PC-3 (cell line): ENCODE results near the gene PDE3B. TPM values are rescaled to one million over a fixed set of nuclear protein-coding genes. Genes with fewer than 3 reads are reported as not detected.

ENCODE experiments used
- ATAC-seq: fragments of 200-7000 bp; cut with Tn5 transposase; 2 replicates; pipeline ENCODE4 v1.9.1; 2020; ENCODE audit warnings: mild to moderate bottlenecking, moderate library complexity
- BruUV-seq: library from RNA; stranded (reverse); fragments of 400-500 nt; replicated peaks from 2 replicates; lab custom pipeline; 2021; lab: Mats Ljungman, UMichigan
- CTCF ChIA-PET: fragments of 300-600 bp; sonication (Branson Sonifier 250); formaldehyde crosslinking; loops from one replicate; lab custom pipeline; 2022; ENCODE audit warnings: antibody characterized with exemption; lab: Charles Lee
- POLR2A ChIA-PET: fragments of 300-600 bp; sonication (Branson Sonifier 250); formaldehyde crosslinking; loops from one replicate; lab custom pipeline; 2022; ENCODE audit warnings: antibody characterized with exemption; ENCODE audit not compliant: unreplicated experiment; lab: Charles Lee
- DNase-seq: peaks from one replicate; pipeline ENCODE4 v3.0.0-alpha.2; 2015
- H2AFZ ChIP-seq: fragments of 300-600 bp; sonication (generic); 2 replicates; pipeline ENCODE4 v1.6.0; 2016; ENCODE audit warnings: antibody characterized with exemption, low read length
- H3F3A ChIP-seq: fragments of 300-600 bp; sonication (generic); one replicate; pipeline ENCODE4 v1.6.0; 2017; ENCODE audit warnings: antibody characterized with exemption, low read length, control low read depth, mild to moderate bottlenecking; ENCODE audit not compliant: unreplicated experiment
- H3K27ac ChIP-seq: fragments of 300-600 bp; sonication (generic); 2 replicates; pipeline ENCODE4 v1.5.1; 2016; ENCODE audit warnings: mild to moderate bottlenecking, low read length
- H3K27me3 ChIP-seq: fragments of 300-600 bp; sonication (generic); 2 replicates; pipeline ENCODE4 v1.6.1; 2016; ENCODE audit warnings: low read length, mixed read lengths
- H3K36me3 ChIP-seq: fragments of 300-600 bp; sonication (generic); 2 replicates; pipeline ENCODE4 v1.6.1; 2016; ENCODE audit warnings: low read depth, mixed run types, low read length, mixed read lengths
- H3K4me1 ChIP-seq: fragments of 300-600 bp; sonication (generic); 2 replicates; pipeline ENCODE4 v1.5.1; 2016; ENCODE audit warnings: low read length; ENCODE audit not compliant: insufficient read depth
- H3K4me2 ChIP-seq: fragments of 300-600 bp; sonication (generic); 2 replicates; pipeline ENCODE4 v1.6.0; 2016; ENCODE audit warnings: low read length
- H3K4me3 ChIP-seq: fragments of 300-600 bp; sonication (generic); 2 replicates; pipeline ENCODE4 v1.5.1; 2016; ENCODE audit warnings: mild to moderate bottlenecking, low read length, mixed read lengths
- H3K79me2 ChIP-seq: fragments of 300-600 bp; sonication (generic); 2 replicates; pipeline ENCODE4 v1.6.1; 2017; ENCODE audit warnings: low read length, mixed read lengths
- H3K9ac ChIP-seq: fragments of 300-600 bp; sonication (generic); 2 replicates; pipeline ENCODE4 v1.6.0; 2016; ENCODE audit warnings: mild to moderate bottlenecking, low read length
- H3K9me2 ChIP-seq: fragments of 300-600 bp; sonication (generic); replicated peaks from 2 replicates; pipeline ENCODE4 v1.6.1; 2016; ENCODE audit warnings: mixed run types, low read length, mixed read lengths
- H3K9me3 ChIP-seq: fragments of 300-600 bp; sonication (generic); 2 replicates; pipeline ENCODE4 v1.6.1; 2016; ENCODE audit warnings: low read length, mixed read lengths
- H4K20me1 ChIP-seq: fragments of 300-600 bp; sonication (generic); 2 replicates; pipeline ENCODE4 v1.6.1; 2016; ENCODE audit warnings: low read length, mixed read lengths
- EZH2 ChIP-seq: fragments of 300-600 bp; sonication (generic); IDR thresholded peaks from one replicate; pipeline ENCODE4 v1.6.1; 2017; ENCODE audit warnings: antibody characterized with exemption, mild to moderate bottlenecking, low read length; ENCODE audit not compliant: unreplicated experiment
- EZH2phosphoT487 ChIP-seq: fragments of 300-600 bp; sonication (generic); IDR thresholded peaks from 2 replicates; pipeline ENCODE4 v1.6.1; 2018; ENCODE audit warnings: mild to moderate bottlenecking, antibody characterized with exemption, low read length, borderline replicate concordance
- intact Hi-C: fragments of 100-400 bp; cut with micrococcal nuclease; formaldehyde crosslinking; loops from 2 replicates; pipeline ENCODE4 v1.9.0; 2023
- total RNA-seq: library from RNA; depleted of rRNA; stranded (reverse); fragments of >200 nt; gene quantifications from 2 replicates; pipeline ENCODE4 v1.2.3, GENCODE V29; 2014
- TF ChIP-seq, protein P1 (sequence below): fragments of 300-600 bp; sonication (generic); conservative IDR thresholded peaks from 2 replicates; pipeline ENCODE4 v1.5.1; 2017; ENCODE audit warnings: antibody characterized with exemption, low read depth, mild to moderate bottlenecking, low read length

Gene PDE3B
- total RNA-seq, 1 experiment from 2014 or later = 0.11 TPM

DNA sequence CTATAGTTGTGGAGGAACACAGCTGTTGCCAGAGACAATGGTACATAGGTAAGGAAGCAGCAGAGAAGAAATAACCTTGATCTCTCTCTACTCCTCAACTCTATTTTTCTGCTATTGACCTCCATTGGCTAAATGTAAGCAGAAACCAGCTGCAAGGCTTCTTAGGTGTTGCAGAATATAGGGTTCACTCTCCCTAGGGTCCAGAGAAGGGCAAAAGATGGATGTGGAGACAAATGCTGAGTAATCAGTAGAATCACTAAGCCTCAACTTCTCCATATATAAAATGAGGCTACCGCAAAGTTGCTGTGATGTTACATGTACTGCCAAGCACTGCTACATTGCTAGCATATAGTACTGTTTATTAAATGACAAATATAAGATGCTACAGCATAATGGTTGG is 120.6 kb downstream of the PDE3B start:
- peaks cover 31% of the 10 kb centered on the region for H3K27me3 ChIP-seq
- no peaks in the 10 kb centered on the region for H3K9me2 ChIP-seq
- H3F3A ChIP-seq = no peaks in the 10 kb centered on the region
- no TSS peak for BruUV-seq
- CTCF ChIA-PET = no interaction called here
- H4K20me1 ChIP-seq = no peaks in the 10 kb centered on the region
- DNase-seq (no peak), ATAC-seq (no peak)
- POLR2A ChIA-PET = no interaction called here
- intact Hi-C loops = no loop called here
- no peak overlapping the region for H3K4me2 ChIP-seq
- no peaks in the 10 kb centered on the region for H3K79me2 ChIP-seq
- H3K9me3 ChIP-seq = no peaks in the 10 kb centered on the region
- no peak overlapping the region for H3K27ac ChIP-seq
- no peak overlapping the region for H2AFZ ChIP-seq
- H3K4me3 ChIP-seq = no peak overlapping the region
- no peak for TF ChIP-seq EZH2
- TF ChIP-seq EZH2phosphoT487 = no peak
- TF ChIP-seq, protein P1, sequence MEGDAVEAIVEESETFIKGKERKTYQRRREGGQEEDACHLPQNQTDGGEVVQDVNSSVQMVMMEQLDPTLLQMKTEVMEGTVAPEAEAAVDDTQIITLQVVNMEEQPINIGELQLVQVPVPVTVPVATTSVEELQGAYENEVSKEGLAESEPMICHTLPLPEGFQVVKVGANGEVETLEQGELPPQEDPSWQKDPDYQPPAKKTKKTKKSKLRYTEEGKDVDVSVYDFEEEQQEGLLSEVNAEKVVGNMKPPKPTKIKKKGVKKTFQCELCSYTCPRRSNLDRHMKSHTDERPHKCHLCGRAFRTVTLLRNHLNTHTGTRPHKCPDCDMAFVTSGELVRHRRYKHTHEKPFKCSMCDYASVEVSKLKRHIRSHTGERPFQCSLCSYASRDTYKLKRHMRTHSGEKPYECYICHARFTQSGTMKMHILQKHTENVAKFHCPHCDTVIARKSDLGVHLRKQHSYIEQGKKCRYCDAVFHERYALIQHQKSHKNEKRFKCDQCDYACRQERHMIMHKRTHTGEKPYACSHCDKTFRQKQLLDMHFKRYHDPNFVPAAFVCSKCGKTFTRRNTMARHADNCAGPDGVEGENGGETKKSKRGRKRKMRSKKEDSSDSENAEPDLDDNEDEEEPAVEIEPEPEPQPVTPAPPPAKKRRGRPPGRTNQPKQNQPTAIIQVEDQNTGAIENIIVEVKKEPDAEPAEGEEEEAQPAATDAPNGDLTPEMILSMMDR = no peak
- H3K4me1 ChIP-seq = no peaks in the 10 kb centered on the region; the same call in 1 of the 2 replicates
- H3K36me3 ChIP-seq = no peaks in the 10 kb centered on the region
- H3K9ac ChIP-seq = no peak overlapping the region

DNA sequence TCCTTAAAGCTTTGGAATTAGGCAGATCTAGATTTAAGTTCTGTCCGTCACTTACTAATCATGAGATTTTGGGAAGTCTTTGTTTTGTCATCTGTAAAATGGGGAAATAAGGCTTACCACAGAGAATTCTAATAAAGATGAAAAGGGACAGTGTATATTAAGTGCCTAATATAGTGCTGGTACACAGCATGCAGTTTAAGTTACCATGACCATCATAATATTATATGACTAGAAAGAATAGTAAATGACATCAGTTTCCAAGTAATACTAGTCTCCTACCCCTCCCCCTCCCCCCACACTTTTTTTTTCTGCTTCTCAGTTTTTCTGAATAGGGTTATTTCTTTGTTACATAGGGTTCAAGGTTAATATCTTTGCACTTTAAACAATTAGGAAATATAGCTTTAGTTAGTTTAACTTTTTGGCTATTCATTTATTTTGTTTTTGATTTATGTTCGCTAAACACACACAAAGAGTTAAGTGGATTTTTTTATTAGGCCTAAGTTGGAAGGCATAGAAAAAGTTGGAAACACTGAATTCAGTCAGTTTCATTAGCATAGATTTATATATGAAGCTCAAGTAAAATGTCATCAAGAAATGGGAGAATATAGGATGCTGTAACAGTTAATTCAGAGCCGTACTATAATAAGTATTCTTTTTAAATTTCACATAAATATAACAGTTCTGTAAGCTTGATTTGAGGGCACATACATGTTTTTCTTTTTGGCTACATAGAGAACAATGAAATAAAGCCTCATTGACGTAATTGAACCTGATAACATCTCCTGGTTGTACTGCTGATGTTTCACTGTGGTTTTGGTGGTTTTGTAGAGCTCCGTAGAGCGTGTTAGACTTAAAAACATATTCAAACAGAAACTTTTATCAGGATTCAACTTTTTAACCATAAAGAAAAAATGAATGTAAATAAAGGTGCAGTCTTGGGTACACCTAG is 121.2 kb downstream of the PDE3B start:
- Histone ChIP-seq H3K36me3 (no peaks in the 10 kb centered on the region), H3K27ac (no peak overlapping the region), H4K20me1 (no peaks in the 10 kb centered on the region), H3F3A (no peaks in the 10 kb centered on the region), H3K9ac (no peak overlapping the region), H3K9me2 (no peaks in the 10 kb centered on the region), H3K27me3 (peaks cover 28% of the 10 kb centered on the region), H3K4me3 (no peak overlapping the region), H2AFZ (no peak overlapping the region), H3K79me2 (no peaks in the 10 kb centered on the region), H3K4me1 (no peaks in the 10 kb centered on the region; the same call in 1 of the 2 replicates), H3K4me2 (no peak overlapping the region), H3K9me3 (no peaks in the 10 kb centered on the region)
- CTCF ChIA-PET = no interaction called here
- POLR2A ChIA-PET = no interaction called here
- BruUV-seq = no TSS peak
- DNase-seq (peak; percentile 51), ATAC-seq (no peak)
- intact Hi-C loops = no loop called here
- TF ChIP-seq, protein P1 = no peak
- TF ChIP-seq EZH2 (no peak), EZH2phosphoT487 (no peak)

DNA sequence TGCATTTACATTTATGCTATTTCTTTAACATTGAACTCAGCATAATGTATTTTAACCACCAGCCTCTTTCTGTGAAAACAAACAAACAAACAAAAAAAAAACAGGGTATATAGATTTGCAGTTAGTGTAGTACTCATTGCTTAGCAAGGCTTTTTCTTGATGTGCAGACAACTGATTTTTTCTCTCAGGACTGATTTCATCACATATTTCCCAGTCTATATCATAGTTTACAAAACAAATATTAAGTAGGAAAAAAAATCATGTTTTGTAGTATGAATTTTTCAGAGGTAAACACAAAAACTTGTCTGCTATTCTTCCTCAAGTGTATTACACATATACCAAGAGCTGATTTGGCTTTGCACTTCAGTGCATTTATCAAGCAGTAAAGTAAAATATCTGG is 123.0 kb downstream of the PDE3B start:
- intact Hi-C loops = no loop called here
- Histone ChIP-seq H3F3A (no peaks in the 10 kb centered on the region), H3K4me1 (no peaks in the 10 kb centered on the region; the same call in 1 of the 2 replicates), H3K4me3 (no peak overlapping the region), H3K27me3 (peaks cover 16% of the 10 kb centered on the region; the same call in 1 of the 2 replicates), H2AFZ (no peak overlapping the region), H3K36me3 (no peaks in the 10 kb centered on the region), H3K9me2 (no peaks in the 10 kb centered on the region), H3K4me2 (no peak overlapping the region), H4K20me1 (no peaks in the 10 kb centered on the region), H3K9ac (no peak overlapping the region), H3K79me2 (no peaks in the 10 kb centered on the region), H3K27ac (no peak overlapping the region), H3K9me3 (no peaks in the 10 kb centered on the region)
- no peak for DNase-seq
- TF ChIP-seq EZH2 (no peak), EZH2phosphoT487 (no peak)
- TF ChIP-seq, protein P1 = no peak
- no TSS peak for BruUV-seq
- CTCF ChIA-PET = no interaction called here
- POLR2A ChIA-PET = no interaction called here
- no peak for ATAC-seq
